C4-2B (cell line): ENCODE data around the gene COMP.

Experiments used
- ZFX ChIP-seq: fragments of 450-650 bp; IDR thresholded peaks from 2 replicates; pipeline ENCODE4 v1.6.1; 2017
- TF ChIP-seq, protein P1 (sequence below): fragments of 450-650 bp; conservative IDR thresholded peaks from 2 replicates; pipeline ENCODE4 v1.5.1; 2017; ENCODE audit warnings: mild to moderate bottlenecking

DNA sequence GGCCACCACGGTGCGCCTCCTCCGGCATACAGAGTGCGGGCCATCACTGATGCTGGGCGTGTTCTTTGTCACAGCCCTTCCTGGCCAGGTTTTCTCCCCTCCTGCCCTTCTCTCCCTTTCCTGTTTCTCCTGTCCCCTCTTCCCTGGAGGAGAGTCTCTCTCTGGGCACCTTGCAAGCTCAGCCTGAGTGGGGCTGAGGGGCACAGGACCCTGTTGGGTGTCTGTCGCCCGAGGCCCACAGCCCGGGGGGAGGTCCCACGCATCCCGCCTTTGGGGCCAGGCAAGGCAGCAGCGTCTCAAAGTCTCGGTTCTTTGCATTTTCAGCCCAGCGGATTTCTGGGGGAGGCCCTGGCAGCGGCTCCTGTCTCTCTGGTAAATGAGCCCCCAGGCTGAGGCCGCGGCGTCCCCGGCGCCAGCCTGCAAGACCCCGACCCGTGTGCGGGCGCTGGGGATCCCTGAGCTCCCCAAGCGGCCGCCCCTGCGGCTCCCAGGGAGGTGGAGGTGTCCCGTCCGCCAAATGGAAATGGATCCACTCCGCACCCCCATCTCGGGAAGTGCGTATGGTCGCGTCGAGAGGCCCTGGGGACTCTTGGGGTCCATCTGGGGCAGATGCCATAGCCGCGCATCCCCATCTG, 47.2 kb downstream of the COMP start:
- TF ChIP-seq, protein P1, sequence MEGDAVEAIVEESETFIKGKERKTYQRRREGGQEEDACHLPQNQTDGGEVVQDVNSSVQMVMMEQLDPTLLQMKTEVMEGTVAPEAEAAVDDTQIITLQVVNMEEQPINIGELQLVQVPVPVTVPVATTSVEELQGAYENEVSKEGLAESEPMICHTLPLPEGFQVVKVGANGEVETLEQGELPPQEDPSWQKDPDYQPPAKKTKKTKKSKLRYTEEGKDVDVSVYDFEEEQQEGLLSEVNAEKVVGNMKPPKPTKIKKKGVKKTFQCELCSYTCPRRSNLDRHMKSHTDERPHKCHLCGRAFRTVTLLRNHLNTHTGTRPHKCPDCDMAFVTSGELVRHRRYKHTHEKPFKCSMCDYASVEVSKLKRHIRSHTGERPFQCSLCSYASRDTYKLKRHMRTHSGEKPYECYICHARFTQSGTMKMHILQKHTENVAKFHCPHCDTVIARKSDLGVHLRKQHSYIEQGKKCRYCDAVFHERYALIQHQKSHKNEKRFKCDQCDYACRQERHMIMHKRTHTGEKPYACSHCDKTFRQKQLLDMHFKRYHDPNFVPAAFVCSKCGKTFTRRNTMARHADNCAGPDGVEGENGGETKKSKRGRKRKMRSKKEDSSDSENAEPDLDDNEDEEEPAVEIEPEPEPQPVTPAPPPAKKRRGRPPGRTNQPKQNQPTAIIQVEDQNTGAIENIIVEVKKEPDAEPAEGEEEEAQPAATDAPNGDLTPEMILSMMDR, result no peak
- TF ChIP-seq ZFX, result no peak
